Lower leg skin (tissue), 4 donors: ENCODE results near the gene NCKAP5. TPM values are rescaled to one million over a fixed set of nuclear protein-coding genes. Genes with fewer than 3 reads are reported as not detected.

Experiments
- DNase-seq, 2 donors: peaks; one replicate each; pipeline ENCODE4 v3.0.0-alpha.2; 2019; ENCODE audit warnings: low spot score in 2 of 2
- H3K4me3 ChIP-seq: fragments of 200-600 bp; sonication (generic); 2 replicates; pipeline ENCODE4 v1.5.1; 2017; ENCODE audit warnings: mild to moderate bottlenecking, low read depth; ENCODE audit not compliant: poor library complexity, severe bottlenecking
- CTCF ChIP-seq, 3 donors: fragments of 450-650 bp; IDR thresholded peaks; one replicate each; pipeline ENCODE4 v1.5.1; 2016; ENCODE audit warnings: antibody characterized with exemption in 3 of 3, mild to moderate bottlenecking in 3 of 3, moderate library complexity in 2 of 3
- POLR2A ChIP-seq, 2 donors: fragments of 450-650 bp; IDR thresholded peaks; one replicate each; pipeline ENCODE4 v1.6.1; 2016 to 2017; ENCODE audit warnings: antibody characterized with exemption in 2 of 2, mild to moderate bottlenecking in 1 of 2, moderate library complexity in 1 of 2
- WGBS, 2 donors: methylation state at CpG; one replicate each; pipeline ENCODE4 v1.1.5; 2018; 5-methylcytosine and 5-hydroxymethylcytosine counted together
- intact Hi-C: fragments of 100-400 bp; cut with DNase I; formaldehyde crosslinking; loops from one replicate; pipeline ENCODE4 v1.15.0; 2023; ENCODE audit warnings: low total_unique reads
- total RNA-seq, 4 donors: library from RNA; depleted of rRNA; stranded (reverse); fragments of >200 nt; gene quantifications; one replicate each; pipeline ENCODE4 v1.1.0, GENCODE V29; 2016

NCKAP5 gene
- total RNA-seq, 4 donors from 2014 or later: 2.0 to 5.1 (median 3.6) TPM

GRCh38 chr2:133433455-133434451, 134.5 kb downstream of the NCKAP5 start:
- DNase-seq: no peak
- TF ChIP-seq POLR2A (IDR thresholded peaks at IDR 0.05): no peak
- no peak for TF ChIP-seq CTCF (IDR thresholded peaks at IDR 0.05)
- intact Hi-C loops: no loop called here
- 68 to 71% methylated on average over 5 of the region's 5 CpGs for WGBS, 2 donors
- H3K4me3 ChIP-seq: no peak overlapping the region

GRCh38 chr2:133432778-133433177, 135.5 kb downstream of the NCKAP5 start:
- intact Hi-C loops: no loop called here

GRCh38 chr2:133431289-133431688, 137.0 kb downstream of the NCKAP5 start:
- intact Hi-C loops: no loop called here
- WGBS, 2 donors: 39 to 56% methylated on average over 4 of the region's 4 CpGs
- H3K4me3 ChIP-seq: no peak overlapping the region
- no peak for TF ChIP-seq POLR2A (IDR thresholded peaks at IDR 0.05)
- no peak for TF ChIP-seq CTCF (IDR thresholded peaks at IDR 0.05)
- DNase-seq: no peak

More at GRCh38 chr2:133432778-133433177, 135.5 kb downstream of the NCKAP5 start:
- H3K4me3 ChIP-seq: no peak overlapping the region
- no peak for DNase-seq
- TF ChIP-seq POLR2A (IDR thresholded peaks at IDR 0.05) (no peak), CTCF (IDR thresholded peaks at IDR 0.05) (no peak)

- TF ChIP-seq POLR2A (IDR thresholded peaks at IDR 0.05): no peak
- TF ChIP-seq CTCF (IDR thresholded peaks at IDR 0.05): no peak
- WGBS, 2 donors: 39 to 80% methylated on average over 1 of the region's 1 CpG
- DNase-seq: no peak
- no peak overlapping the region for H3K4me3 ChIP-seq
- intact Hi-C loops: no loop called here
Measured at GRCh38 chr2:133426791-133427190, 141.5 kb downstream of the NCKAP5 start.

- WGBS, 2 donors: 86 to 91% methylated on average over 2 of the region's 2 CpGs
- intact Hi-C loops: no loop called here
- H3K4me3 ChIP-seq: no peak overlapping the region
- TF ChIP-seq CTCF (IDR thresholded peaks at IDR 0.05) (no peak), POLR2A (IDR thresholded peaks at IDR 0.05) (no peak)
- DNase-seq: no peak
Measured at GRCh38 chr2:133425612-133426011, 142.7 kb downstream of the NCKAP5 start.
